Activated CD8-positive, alpha-beta T cell treated with anti-CD3 and anti-CD28 coated beads for 36 hours (primary cell): ENCODE measurements around the gene GALNT9. TPM values are rescaled to one million over a fixed set of nuclear protein-coding genes. Genes with fewer than 3 reads are reported as not detected.

Source experiments
- ATAC-seq: fragments of 200-7000 bp; cut with Tn5 transposase; one replicate; pipeline ENCODE4 v1.10.0; 2021; ENCODE audit warnings: mild to moderate bottlenecking, moderate library complexity
- CTCF ChIA-PET: fragments of 350-600 bp; sonication (Branson Sonifier 250); formaldehyde crosslinking; loops from one replicate; lab custom pipeline; 2021; ENCODE audit warnings: antibody characterized with exemption; lab: Charles Lee
- POLR2A ChIA-PET: fragments of 350-600 bp; sonication (Branson Sonifier 250); formaldehyde crosslinking; loops from one replicate; lab custom pipeline; 2021; ENCODE audit warnings: antibody characterized with exemption; lab: Charles Lee
- DNase-seq: peaks from one replicate; pipeline ENCODE4 v3.0.0-alpha.2; 2020
- H3K27ac Mint-ChIP-seq: one replicate; pipeline ENCODE4 v1.8.0; 2021; ENCODE audit warnings: mild to moderate bottlenecking, mixed read lengths
- H3K27me3 Mint-ChIP-seq: one replicate; pipeline ENCODE4 v1.8.0; 2021; ENCODE audit warnings: mixed read lengths
- H3K36me3 Mint-ChIP-seq: one replicate; pipeline ENCODE4 v1.8.0; 2021; ENCODE audit warnings: low read depth, mixed read lengths
- H3K4me1 Mint-ChIP-seq: one replicate; pipeline ENCODE4 v1.8.0; 2021; ENCODE audit warnings: low read depth, mixed read lengths
- H3K4me3 Mint-ChIP-seq: one replicate; pipeline ENCODE4 v1.8.0; 2021; ENCODE audit warnings: mild to moderate bottlenecking, moderate library complexity, mixed read lengths
- H3K9me3 Mint-ChIP-seq: one replicate; pipeline ENCODE4 v1.8.0; 2021; ENCODE audit warnings: mixed read lengths
- intact Hi-C: fragments of 100-400 bp; cut with micrococcal nuclease; formaldehyde crosslinking; loops from one replicate; pipeline ENCODE4 v1.10.0; 2022
- total RNA-seq, 2 experiments: library from RNA; stranded (reverse); gene quantifications; one replicate each; pipeline ENCODE4 v1.2.3, GENCODE V29; 2021
- TF ChIP-seq, protein P1 (sequence below): fragments of 200-600 bp; IDR thresholded peaks from one replicate; pipeline ENCODE4 v1.8.0; 2022; ENCODE audit warnings: antibody characterized with exemption, mild to moderate bottlenecking

Gene GALNT9
- total RNA-seq, 2 experiments from 2014 or later, result not detected

DNA sequence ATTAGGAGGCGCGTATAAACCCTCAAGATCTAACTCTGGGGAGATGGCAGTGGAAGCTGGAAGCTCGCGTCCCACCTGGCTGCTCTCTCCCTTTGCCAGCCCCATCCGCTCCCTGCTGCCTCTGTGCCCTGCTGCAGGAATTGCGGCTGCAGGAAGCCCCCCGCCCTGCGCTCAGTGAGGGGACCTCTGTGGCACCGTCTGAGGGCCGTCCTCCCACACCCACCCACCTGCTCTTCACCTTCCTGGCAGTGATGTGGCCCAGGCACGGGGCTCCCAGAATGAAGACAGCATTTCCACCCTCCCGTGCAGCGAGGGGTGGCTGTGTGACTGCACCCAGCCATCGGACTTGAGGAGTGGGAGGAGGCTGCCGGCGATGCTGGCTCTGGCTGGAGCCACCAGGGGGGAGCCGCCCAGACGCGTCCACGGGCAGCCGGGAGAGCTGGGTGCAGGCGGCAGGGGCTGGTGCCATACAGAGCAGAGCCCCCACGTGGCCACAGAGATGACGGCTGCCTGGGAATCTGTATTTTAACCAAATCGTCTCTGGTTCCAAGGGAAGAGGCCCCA, 28.3 kb upstream of the GALNT9 start:
- no peaks in the 10 kb centered on the region for H3K27me3 Mint-ChIP-seq
- peaks cover 3% of the 10 kb centered on the region for H3K9me3 Mint-ChIP-seq
- ChIA-PET CTCF (no interaction called here), POLR2A (interaction anchor here (1.0 kb wide), 1 partner anchor 14 kb away, joined by 3 read pairs; no protein-coding TSS in a partner anchor)
- TF ChIP-seq, protein P1, sequence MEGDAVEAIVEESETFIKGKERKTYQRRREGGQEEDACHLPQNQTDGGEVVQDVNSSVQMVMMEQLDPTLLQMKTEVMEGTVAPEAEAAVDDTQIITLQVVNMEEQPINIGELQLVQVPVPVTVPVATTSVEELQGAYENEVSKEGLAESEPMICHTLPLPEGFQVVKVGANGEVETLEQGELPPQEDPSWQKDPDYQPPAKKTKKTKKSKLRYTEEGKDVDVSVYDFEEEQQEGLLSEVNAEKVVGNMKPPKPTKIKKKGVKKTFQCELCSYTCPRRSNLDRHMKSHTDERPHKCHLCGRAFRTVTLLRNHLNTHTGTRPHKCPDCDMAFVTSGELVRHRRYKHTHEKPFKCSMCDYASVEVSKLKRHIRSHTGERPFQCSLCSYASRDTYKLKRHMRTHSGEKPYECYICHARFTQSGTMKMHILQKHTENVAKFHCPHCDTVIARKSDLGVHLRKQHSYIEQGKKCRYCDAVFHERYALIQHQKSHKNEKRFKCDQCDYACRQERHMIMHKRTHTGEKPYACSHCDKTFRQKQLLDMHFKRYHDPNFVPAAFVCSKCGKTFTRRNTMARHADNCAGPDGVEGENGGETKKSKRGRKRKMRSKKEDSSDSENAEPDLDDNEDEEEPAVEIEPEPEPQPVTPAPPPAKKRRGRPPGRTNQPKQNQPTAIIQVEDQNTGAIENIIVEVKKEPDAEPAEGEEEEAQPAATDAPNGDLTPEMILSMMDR, result no peak
- DNase-seq, result no peak
- H3K4me3 Mint-ChIP-seq, result no peak overlapping the region
- H3K4me1 Mint-ChIP-seq, result no peaks in the 10 kb centered on the region
- H3K36me3 Mint-ChIP-seq, result no peaks in the 10 kb centered on the region
- ATAC-seq, result no peak
- no peak overlapping the region for H3K27ac Mint-ChIP-seq
- intact Hi-C loops, result no loop called here

DNA sequence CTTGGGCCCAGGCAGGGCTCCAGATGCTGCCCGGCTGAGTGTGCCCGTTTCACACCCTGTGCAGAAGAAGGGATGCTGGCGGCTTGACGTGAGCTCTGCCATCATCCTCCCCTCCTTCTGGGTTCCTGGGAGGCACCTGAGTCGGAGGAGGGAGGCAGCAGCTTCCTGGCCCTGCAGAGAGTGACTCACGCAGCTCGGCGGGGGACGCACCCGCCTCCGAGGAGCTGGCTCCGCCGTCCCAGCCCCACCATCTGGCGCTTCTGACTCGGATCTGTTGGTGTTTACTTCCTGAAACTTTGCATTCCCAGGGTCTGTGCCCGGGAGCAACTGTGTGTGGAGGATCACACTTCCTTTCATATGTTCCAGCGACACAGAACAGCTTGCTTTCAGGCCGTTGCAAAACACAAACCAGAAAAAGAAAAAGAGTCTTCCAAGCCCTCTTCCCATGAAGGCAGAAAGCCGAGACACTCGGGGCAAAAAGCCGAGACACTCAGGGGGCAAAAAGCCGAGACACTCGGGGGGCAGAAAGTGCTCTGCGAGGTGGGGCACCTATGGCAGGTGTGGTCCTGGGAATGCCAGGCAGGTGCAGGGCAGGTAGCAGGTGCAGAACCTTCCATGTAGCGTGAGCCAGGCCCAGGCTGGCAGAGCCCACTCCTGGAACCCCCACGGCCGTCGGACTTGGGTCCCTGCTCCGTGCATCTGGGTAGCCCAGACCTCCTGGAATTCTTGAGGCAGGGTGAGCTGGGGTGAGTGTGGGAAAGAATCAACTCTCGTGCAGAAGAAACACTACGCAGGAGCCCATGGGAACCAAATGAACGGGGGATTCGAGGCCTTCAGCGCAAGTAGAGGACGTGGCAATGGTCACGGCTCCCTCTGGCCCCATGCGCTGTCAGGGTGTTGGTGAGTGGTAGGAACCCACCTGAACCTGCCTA, 27.6 kb upstream of the GALNT9 start:
- intact Hi-C loops, result no loop called here
- ChIA-PET POLR2A (interaction anchor here (1.0 kb wide), 1 partner anchor 15 kb away, joined by 3 read pairs; no protein-coding TSS in a partner anchor), CTCF (no interaction called here)
- Mint-ChIP-seq H3K4me3 (no peak overlapping the region), H3K4me1 (no peaks in the 10 kb centered on the region), H3K27me3 (no peaks in the 10 kb centered on the region), H3K9me3 (peaks cover 3% of the 10 kb centered on the region), H3K27ac (no peak overlapping the region), H3K36me3 (no peaks in the 10 kb centered on the region)
- peak; percentile 11 for DNase-seq
- peak; percentile 39 for ATAC-seq
- TF ChIP-seq, protein P1, result no peak

DNA sequence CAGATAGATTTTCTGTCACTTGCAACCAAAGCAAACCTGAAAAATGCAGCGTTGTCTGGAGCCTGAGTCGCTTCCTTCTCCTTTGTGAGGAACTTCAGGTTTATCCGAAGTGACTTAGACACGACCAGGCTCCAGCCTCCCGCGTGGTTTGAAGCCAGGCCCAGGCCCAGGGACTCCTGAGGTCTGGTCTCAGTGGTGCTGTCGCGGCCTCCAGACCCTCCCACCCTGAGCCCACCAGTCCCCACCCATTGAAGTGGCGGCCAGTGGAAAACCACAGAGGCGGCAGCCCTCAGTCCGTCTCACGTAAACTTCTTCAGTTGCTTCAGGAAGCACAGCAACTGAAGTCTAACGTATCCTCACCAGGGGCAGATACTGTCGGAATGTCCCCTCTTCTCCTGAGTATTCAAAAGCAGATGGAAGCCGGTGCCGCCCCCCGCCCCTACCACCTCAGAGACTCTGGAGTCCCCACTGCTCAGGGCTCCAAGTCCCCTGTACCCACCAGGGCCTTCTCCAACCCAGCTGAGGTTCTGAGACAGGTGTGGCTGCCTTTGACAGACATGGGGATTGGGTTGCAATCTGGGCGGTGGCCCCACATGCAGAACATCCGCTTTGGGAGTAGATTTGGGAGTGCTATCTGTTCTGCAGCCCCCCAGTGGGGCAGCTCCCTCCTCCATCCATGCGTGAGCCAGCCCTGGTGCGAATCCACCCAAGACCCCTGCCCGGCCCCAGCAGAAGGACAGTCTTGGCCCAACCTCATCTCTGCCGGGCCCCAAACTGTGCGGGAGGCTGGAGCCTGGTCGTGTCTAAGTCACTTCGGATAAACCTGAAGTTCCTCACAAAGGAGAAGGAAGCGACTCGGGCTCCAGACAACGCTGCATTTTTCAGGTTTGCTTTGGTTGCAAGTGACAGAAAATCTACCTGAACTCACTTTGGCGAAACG, 26.6 kb upstream of the GALNT9 start:
- DNase-seq (no peak), ATAC-seq (no peak)
- no peak overlapping the region for H3K27ac Mint-ChIP-seq
- ChIA-PET CTCF (no interaction called here), POLR2A (no interaction called here)
- intact Hi-C loops, result no loop called here
- H3K4me1 Mint-ChIP-seq, result no peaks in the 10 kb centered on the region
- H3K4me3 Mint-ChIP-seq, result no peak overlapping the region
- TF ChIP-seq, protein P1, result no peak
- no peaks in the 10 kb centered on the region for H3K36me3 Mint-ChIP-seq
- H3K27me3 Mint-ChIP-seq, result no peaks in the 10 kb centered on the region
- peaks cover 3% of the 10 kb centered on the region for H3K9me3 Mint-ChIP-seq

DNA sequence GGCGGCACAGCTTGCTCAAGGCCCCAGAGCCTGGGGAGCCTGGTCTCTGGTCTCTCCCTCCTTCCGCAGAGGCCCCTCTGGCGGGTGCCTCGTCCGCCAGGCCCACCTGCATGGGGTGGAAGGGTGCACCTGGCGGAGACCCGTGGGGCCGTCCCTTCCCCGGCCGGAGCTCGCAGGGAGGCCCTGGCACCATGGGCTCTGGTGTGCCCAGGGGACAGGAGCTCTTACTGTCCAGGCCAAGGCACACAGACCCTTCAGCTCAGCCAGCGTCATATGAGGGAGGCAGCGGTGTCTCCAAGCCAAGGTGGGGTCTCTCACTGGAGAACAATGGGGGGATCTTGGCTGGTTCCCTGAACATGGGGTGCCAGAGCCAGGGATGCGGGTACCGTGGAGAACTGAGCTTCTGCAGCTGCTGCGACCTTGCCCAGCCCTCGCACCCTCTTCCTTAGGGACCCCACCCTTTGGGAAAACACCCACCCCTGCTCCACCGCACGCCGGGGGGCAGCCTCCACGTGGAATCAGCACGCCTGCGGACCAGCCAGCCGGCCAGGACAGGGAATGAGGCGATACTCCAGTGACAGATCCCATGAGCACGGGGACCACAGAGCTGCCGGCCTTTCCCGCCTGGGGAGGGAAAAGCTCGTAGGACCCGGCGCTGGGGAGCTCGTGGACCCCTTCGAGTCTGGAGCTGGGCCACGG, 25.7 kb upstream of the GALNT9 start:
- no peaks in the 10 kb centered on the region for H3K27me3 Mint-ChIP-seq
- DNase-seq (no peak), ATAC-seq (no peak)
- H3K27ac Mint-ChIP-seq, result no peak overlapping the region
- H3K4me1 Mint-ChIP-seq, result no peaks in the 10 kb centered on the region
- no peaks in the 10 kb centered on the region for H3K36me3 Mint-ChIP-seq
- intact Hi-C loops, result no loop called here
- ChIA-PET POLR2A (no interaction called here), CTCF (no interaction called here)
- no peak overlapping the region for H3K4me3 Mint-ChIP-seq
- TF ChIP-seq, protein P1, result no peak
- peaks cover 3% of the 10 kb centered on the region for H3K9me3 Mint-ChIP-seq
